Left cardiac atrium (tissue), 4 donors: ENCODE results near the gene KREMEN1. TPM values are rescaled to one million over a fixed set of nuclear protein-coding genes. Genes with fewer than 3 reads are reported as not detected.

Experiments
- ATAC-seq, 2 donors: fragments of 200-7000 bp; cut with Tn5 transposase; one replicate each; pipeline ENCODE4 v1.9.1; 2020; ENCODE audit warnings: mild to moderate bottlenecking in 2 of 2, moderate library complexity in 2 of 2
- DNase-seq: peaks from one replicate; pipeline ENCODE4 v3.0.0-alpha.2; 2020
- intact Hi-C, 2 donors: fragments of 100-400 bp; cut with DNase I; formaldehyde crosslinking; loops; one replicate each; pipeline versions ENCODE4 v1.14.1 to v1.15.1; 2022 to 2023
- total RNA-seq, 2 donors: library from RNA; stranded (reverse); fragmentation: NEBNext Ultra II Directional; extraction: Animal tissue kit (Norgen Biotek cat#: 25700); gene quantifications; one replicate each; pipeline ENCODE4 v1.2.1, GENCODE V29; 2021
- donor health status: DM: no; HTN: yes; CAD: no.
- donor health status: DM: no; HTN: yes; CAD: no; lungs with severe emphysema.
- donor health status: DM: yes; HTN: yes; CAD: no.
- donor health status: Dilated cardiomyopathy.

KREMEN1 gene
- total RNA-seq, 2 donors from 2014 or later = 39.1 to 49.8 TPM

DNA sequence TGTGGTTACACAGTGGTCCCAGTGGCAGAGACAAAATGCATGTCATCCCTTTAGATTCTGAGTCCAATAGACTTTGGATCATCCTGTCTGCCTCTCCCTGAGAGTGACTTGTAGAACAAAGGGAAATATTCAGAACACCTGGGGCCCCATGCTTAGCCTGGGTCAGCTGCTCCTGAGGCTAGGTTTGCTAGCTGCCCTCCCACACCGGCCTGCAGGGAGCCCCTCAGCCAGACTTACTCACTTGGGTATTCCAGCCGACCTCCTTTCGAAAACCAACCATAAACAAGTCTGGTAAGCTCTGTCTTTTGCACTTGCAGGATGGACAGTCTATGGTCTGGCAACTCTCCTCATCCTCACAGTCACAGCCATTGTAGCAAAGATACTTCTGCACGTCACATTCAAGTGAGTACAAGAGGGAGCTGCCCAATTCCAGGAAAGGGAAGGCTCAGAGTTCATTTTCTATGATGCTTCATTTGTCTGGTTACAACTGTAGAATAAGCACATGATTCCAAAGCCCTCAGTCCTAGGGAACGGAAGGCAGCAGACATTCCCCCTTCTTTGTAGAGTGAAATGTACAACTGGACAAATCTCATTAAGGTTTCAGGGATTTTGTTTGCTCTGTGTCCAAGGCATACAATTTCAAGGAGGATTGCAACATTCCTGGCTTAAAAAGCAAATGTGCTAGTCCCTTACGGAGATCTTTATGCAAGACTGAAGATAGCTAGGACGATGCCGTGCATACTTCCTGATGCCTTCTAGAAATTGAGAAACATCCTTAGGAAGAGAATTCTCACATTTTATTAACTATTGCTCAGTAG lies 67.3 kb downstream of the KREMEN1 start:
- peak; percentile 48 to 73 for ATAC-seq
- intact Hi-C loops = no loop called here
- DNase-seq = no peak

- intact Hi-C loops = no loop called here
- DNase-seq = no peak
- ATAC-seq = no peak
These were observed 68.3 kb downstream of the KREMEN1 start for GRCh38 chr22:29141078-29141688.

- ATAC-seq (no peak), DNase-seq (no peak)
- intact Hi-C loops = no loop called here
These were observed 69.3 kb downstream of the KREMEN1 start for GRCh38 chr22:29142116-29142515.

- DNase-seq = no peak
- ATAC-seq = no peak
- intact Hi-C loops = no loop called here
These were observed 71.3 kb downstream of the KREMEN1 start for GRCh38 chr22:29143941-29144785.

GRCh38 chr22:29144786-29145160 lies 71.9 kb downstream of the KREMEN1 start:
- DNase-seq = no peak
- no peak for ATAC-seq
- intact Hi-C loops = no loop called here

- ATAC-seq (peak in 1 of 2 donors; percentile 51), DNase-seq (no peak)
- intact Hi-C loops = no loop called here
These were observed 72.7 kb downstream of the KREMEN1 start for GRCh38 chr22:29145321-29146072.

DNA sequence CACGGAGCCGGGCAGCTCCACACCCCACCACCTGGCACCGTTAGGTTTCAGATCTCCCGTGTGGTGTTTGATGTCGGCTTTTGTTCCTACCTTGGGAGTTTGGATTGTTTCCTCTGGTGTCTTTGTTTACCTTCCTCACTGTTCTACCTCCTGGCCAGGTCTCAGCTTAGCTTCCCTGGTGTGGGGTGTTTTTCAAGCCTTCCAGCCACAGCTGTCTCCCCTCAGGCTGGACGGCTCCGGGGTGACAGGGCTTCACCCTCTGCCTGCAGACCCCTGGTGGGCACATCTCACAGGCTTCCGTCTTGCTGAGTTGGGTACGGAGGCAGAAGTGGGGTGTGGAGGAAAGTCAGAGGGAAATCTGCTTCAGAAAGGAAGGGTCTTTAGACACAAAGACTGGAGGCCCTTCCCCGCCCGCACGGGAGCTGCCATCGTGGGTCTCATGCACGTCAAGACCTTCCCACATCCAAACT lies 73.3 kb downstream of the KREMEN1 start:
- no peak for DNase-seq

GRCh38 chr22:29146771-29147170 lies 73.9 kb downstream of the KREMEN1 start:
- no peak for ATAC-seq
- intact Hi-C loops = no loop called here
- no peak for DNase-seq

More for the DNA sequence above, 73.3 kb downstream of the KREMEN1 start:
- intact Hi-C loops = no loop called here
- ATAC-seq = no peak

DNA sequence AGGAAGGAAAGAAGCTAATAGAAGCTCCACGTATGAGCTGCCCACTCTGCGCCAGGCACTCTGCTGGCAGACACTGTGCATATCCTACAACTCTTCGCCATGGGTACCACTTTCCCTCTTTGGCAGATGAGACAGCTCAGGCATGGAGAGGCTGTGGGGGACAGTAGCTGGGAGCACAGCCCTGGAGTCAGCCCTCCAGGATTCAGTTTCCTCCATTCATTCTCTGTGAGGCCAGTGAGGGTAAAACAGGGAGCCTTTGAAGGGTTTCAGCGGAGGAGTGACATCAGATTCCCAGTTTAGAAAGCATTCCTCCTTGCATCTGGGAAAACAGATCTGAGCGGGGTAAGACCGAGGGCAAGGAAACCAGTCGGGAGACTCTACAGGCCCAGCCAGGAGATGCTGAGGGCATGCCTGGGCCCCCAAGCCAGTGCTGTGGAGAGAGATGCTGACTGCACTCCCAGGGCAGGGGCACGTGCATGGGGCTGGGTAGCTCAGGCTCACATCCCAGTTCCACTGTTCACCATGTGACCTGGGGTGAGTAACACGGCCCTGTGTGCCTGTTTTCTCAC lies 74.6 kb downstream of the KREMEN1 start:
- ATAC-seq (no peak), DNase-seq (no peak)
- intact Hi-C loops = no loop called here

- intact Hi-C loops = no loop called here
- ATAC-seq (no peak), DNase-seq (no peak)
These were observed 75.2 kb downstream of the KREMEN1 start for GRCh38 chr22:29148036-29148435.

GRCh38 chr22:29148826-29149225 lies 76.0 kb downstream of the KREMEN1 start:
- DNase-seq (no peak), ATAC-seq (no peak)
- intact Hi-C loops = no loop called here

GRCh38 chr22:29149841-29150555 lies 77.2 kb downstream of the KREMEN1 start:
- no peak for DNase-seq
- ATAC-seq = peak; percentile 19 to 28
- intact Hi-C loops = loop anchor here (5.0 to 10.0 kb wide), 2 partner anchors 85 to 97 kb away; partner anchors contain the start of gene C22orf31 (in 1 of the 2)

- ATAC-seq (no peak), DNase-seq (no peak)
- intact Hi-C loops = loop anchor here (5.0 to 10.0 kb wide), 2 partner anchors 86 to 97 kb away; partner anchors contain the start of gene C22orf31 (in 1 of the 2)
These were observed 77.9 kb downstream of the KREMEN1 start for GRCh38 chr22:29150701-29151100.

- ATAC-seq (no peak), DNase-seq (no peak)
- intact Hi-C loops = loop anchor here (5.0 to 10.0 kb wide), 2 partner anchors 87 to 96 kb away; partner anchors contain the start of gene C22orf31 (in 1 of the 2)
These were observed 78.5 kb downstream of the KREMEN1 start for GRCh38 chr22:29151316-29151715.

- peak; percentile 34 for DNase-seq
- intact Hi-C loops = loop anchor here (5.0 to 10.0 kb wide), 2 partner anchors 87 to 95 kb away; partner anchors contain the start of gene C22orf31 (in 1 of the 2)
- peak; percentile 59 to 60 for ATAC-seq
These were observed 79.5 kb downstream of the KREMEN1 start for GRCh38 chr22:29152045-29152953.

DNA sequence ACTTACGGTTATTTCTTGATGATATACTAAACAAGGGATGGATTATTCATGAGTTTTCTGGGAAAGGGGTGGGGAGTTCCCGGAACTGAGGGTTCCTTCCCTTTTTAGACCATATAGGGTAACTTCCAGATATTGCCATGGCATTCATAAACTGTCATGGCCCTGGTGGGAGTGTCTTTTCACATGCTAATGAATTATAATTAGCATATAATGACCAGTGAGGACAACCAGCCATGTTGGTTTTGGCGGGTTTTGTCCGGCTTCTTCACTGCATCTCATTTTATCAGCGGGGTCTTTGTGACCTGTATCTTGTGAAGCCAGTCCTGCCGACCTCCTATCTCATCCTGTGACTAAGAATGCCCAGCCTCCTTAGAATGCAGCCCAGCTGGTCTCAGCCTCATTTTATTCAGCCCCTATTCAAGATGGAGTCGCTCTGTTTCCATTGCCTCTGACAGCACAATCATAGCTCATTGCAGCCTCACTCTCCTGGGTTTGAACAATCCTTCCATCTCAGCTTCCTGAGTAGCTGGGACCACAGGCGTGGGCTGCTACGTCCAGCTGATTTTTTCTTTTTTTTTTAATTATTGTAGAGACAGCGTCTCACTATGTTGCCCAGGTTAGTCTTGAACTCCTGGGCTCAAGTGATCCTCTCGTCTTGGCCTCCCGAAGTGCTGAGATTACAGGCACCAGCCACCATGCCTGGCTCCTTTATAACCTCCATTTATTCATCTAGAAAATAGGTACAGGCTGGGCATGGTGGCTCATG lies 80.3 kb downstream of the KREMEN1 start:
- ATAC-seq = peak in 1 of 2 donors; percentile 3
- intact Hi-C loops = loop anchor here (5.0 to 10.0 kb wide), 2 partner anchors 88 to 94 kb away; partner anchors contain the start of gene C22orf31 (in 1 of the 2)
- DNase-seq = no peak
